NOMO-1 (cell line): ENCODE data around the gene GFOD1.
"Not testable (repeated sequence)": the region's sequence is repeated elsewhere in the genome, so short reads cannot be mapped to it uniquely, and the experiment has no call there.

Source experiments
- DNase-seq, 2 experiments: peaks; one replicate each; lab custom pipeline; 2025; ENCODE audit not compliant: unreplicated experiment in 2 of 2; lab: John Stamatoyannopoulos, UW

GFOD1 gene

GRCh38 chr6:13331516-13332348 lies 155.7 kb downstream of the GFOD1 start:
- peak in 1 of 2 experiments; percentile 29 for DNase-seq

- no peak for DNase-seq
Measured at GRCh38 chr6:13328875-13329183, 158.6 kb downstream of the GFOD1 start.

GRCh38 chr6:13328076-13328874 lies 159.1 kb downstream of the GFOD1 start, which contains the start of gene TBC1D7:
Gene TBC1D7 (minus strand): TSS chr6:13328537. CDS start chr6:13326898, 1,639 bp downstream.
- peak; percentile 82 to 94 for DNase-seq

DNA sequence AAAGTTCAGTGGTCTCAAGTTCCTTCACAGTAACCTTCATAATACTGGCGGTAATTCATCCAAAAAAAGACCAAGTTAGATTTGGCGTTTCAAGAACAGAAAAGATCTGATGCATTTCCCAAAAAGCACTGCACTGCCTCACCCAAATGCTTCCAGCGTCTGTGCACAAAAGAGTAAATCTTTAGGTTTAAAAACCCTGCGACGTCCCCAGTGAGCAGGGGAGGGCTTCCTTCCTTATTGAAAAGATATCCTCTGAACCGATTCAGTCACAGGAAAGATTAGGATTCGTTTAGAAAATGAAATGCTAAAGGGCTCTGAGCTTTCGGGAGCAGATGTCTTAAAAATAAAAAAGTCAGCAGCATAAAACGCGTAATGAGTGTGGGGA lies 159.7 kb downstream of the GFOD1 start:
- peak in 1 of 2 experiments; percentile 41 for DNase-seq

DNA sequence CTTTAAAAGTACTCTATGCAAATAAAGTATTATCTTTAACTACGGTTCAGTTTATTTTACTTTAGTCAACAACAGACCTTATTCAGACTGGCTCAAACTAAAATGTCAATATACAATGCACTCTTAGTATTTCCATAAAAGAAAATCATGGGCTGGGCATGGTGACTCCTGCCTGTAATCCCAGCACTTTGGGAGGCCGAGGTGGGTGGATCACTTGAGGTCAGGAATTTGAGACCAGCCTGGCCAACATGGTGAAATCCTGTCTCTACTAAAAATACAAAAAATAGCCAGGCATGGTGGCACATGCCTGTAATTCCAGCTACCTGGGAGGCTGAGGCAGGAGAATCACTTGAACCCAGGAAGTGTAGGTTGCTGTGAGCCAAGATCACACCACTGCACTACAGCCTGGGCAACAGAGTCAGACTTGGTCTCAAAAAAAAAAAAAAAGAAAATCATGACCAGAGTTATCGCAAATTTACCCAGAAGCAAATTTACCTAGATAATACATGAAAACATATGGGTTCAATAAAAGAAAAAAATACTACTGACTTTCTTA lies 161.3 kb downstream of the GFOD1 start:
- DNase-seq: not testable (repeated sequence)

- DNase-seq: no peak
Measured at GRCh38 chr6:13319891-13320564, 167.4 kb downstream of the GFOD1 start.

- DNase-seq: no peak
Measured at GRCh38 chr6:13318821-13319220, 168.6 kb downstream of the GFOD1 start.

DNA sequence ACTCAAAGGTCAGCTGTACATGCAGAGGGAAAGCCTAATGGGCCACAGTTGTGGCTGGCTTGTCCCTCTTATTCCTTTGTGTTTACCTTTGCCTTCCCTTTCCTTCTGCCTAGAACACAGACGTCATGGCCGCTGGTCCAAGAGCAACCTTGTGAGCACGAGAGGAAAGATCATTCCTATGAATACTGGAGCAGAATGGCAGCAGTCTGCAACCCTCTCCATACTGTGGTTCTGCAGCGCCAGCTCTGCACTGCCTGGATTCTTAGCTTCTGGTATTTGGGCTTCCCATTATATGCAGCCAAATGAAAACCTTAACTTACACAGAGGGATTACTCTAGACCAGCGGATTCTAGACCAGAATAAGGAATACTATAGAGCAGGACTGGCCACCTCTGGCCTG lies 171.5 kb downstream of the GFOD1 start:
- no peak for DNase-seq

- no peak for DNase-seq
Measured at GRCh38 chr6:13314806-13315205, 172.6 kb downstream of the GFOD1 start.

DNA sequence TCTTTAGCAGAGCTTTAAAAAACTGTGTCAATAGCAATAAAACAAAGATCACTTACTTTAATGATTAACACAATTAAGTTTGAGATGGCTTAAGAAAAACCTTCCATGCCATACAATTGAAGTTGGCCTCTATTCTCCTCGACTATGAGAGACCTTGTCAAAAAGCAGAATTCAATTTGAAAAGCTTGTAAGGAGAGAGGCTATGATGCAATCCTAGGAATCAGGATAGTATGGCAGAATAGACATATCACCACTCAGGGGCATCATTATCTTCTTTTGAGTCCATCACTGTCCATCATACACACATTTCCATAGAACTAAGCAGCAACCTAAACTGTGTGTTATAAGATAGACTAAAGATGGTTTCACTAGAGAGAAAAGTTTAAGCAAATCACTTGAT lies 176.2 kb downstream of the GFOD1 start:
- DNase-seq: no peak

GRCh38 chr6:13308332-13308731 lies 179.1 kb downstream of the GFOD1 start:
- DNase-seq: no peak
